Panc1 (cell line): ENCODE results near the gene SNX24. TPM values are rescaled to one million over a fixed set of nuclear protein-coding genes. Genes with fewer than 3 reads are reported as not detected.

Experiments used
- ATAC-seq: fragments of 200-7000 bp; cut with Tn5 transposase; 2 replicates; pipeline ENCODE4 v1.9.1; 2020; ENCODE audit warnings: mild to moderate bottlenecking, moderate library complexity
- BruUV-seq: library from RNA; stranded (reverse); fragments of 400-500 nt; replicated peaks from 2 replicates; lab custom pipeline; 2021; lab: Mats Ljungman, UMichigan
- CTCF ChIA-PET: fragments of 300-600 bp; sonication (Branson Sonifier 250); formaldehyde crosslinking; loops from one replicate; lab custom pipeline; 2022; ENCODE audit warnings: antibody characterized with exemption; lab: Charles Lee
- POLR2A ChIA-PET: fragments of 300-600 bp; sonication (Branson Sonifier 250); formaldehyde crosslinking; loops from one replicate; lab custom pipeline; 2022; ENCODE audit warnings: antibody characterized with exemption; lab: Charles Lee
- DNase-seq: peaks from one replicate; pipeline ENCODE4 v3.0.0-alpha.2; 2010; ENCODE audit warnings: low read depth, low spot score
- H3K27ac ChIP-seq: 2 replicates; pipeline ENCODE4 v1.5.1; 2011; ENCODE audit warnings: mild to moderate bottlenecking, low read length, inconsistent platforms
- H3K27me3 ChIP-seq: fragments of 200-500 bp; sonication (Bioruptor generic); 2 replicates; pipeline ENCODE4 v1.6.0; 2014; ENCODE audit warnings: low read length, inconsistent platforms; ENCODE audit not compliant: control insufficient read depth, insufficient read depth
- H3K36me3 ChIP-seq: fragments of 200-500 bp; sonication (Bioruptor generic); 2 replicates; pipeline ENCODE4 v1.5.1; 2014; ENCODE audit warnings: inconsistent platforms, mild to moderate bottlenecking, low read length, moderate library complexity; ENCODE audit not compliant: control insufficient read depth, insufficient read depth
- H3K4me1 ChIP-seq: 2 replicates; pipeline ENCODE4 v1.5.1; 2011; ENCODE audit warnings: inconsistent platforms, mild to moderate bottlenecking, low read length, moderate library complexity; ENCODE audit not compliant: control insufficient read depth, insufficient read depth
- H3K4me3 ChIP-seq, 2 experiments: 2 replicates each; pipeline ENCODE4 v1.5.1; 2011 to 2012; ENCODE audit warnings: low read depth in 2 of 2, low read length in 2 of 2, mild to moderate bottlenecking in 2 of 2, inconsistent platforms in 1 of 2, moderate library complexity in 1 of 2
- H3K9me3 ChIP-seq: fragments of 200-500 bp; sonication (Bioruptor generic); 2 replicates; pipeline ENCODE4 v1.5.1; 2014; ENCODE audit warnings: low read depth, mild to moderate bottlenecking, inconsistent platforms, low read length, moderate library complexity; ENCODE audit not compliant: control insufficient read depth, insufficient read depth
- POLR2AphosphoS5 ChIP-seq: IDR thresholded peaks from 2 replicates; pipeline ENCODE4 v1.6.1; 2012; ENCODE audit warnings: mild to moderate bottlenecking, low read depth, low read length, moderate library complexity
- SIN3A ChIP-seq: IDR thresholded peaks from 2 replicates; pipeline ENCODE4 v1.6.1; 2012; ENCODE audit warnings: low read depth, mild to moderate bottlenecking, low read length, moderate library complexity, borderline replicate concordance; ENCODE audit not compliant: insufficient read depth
- TCF7L2 ChIP-seq: IDR thresholded peaks from 2 replicates; pipeline ENCODE4 v1.6.1; 2011; ENCODE audit warnings: mild to moderate bottlenecking, low read depth, low read length, inconsistent platforms
- in situ Hi-C: cut with HindIII; loops from 2 replicates; pipeline ENCODE4 v1.10.0; 2016; ENCODE audit warnings: low sequenced_read_pairs, low pct_unique_long_range_greater_than_20kb
- intact Hi-C: fragments of 100-400 bp; cut with micrococcal nuclease; formaldehyde crosslinking; loops from one replicate; pipeline ENCODE4 v1.10.0; 2022; ENCODE audit not compliant: unreplicated experiment
- total RNA-seq: library from RNA; stranded (reverse); gene quantifications from one replicate; pipeline ENCODE4 v1.2.1, GENCODE V29; 2021; ENCODE audit not compliant: unreplicated experiment
- TF ChIP-seq, protein P1 (sequence below): fragments of 450-650 bp; IDR thresholded peaks from 2 replicates; pipeline ENCODE4 v1.5.1; 2017; ENCODE audit warnings: mild to moderate bottlenecking

SNX24 gene
- total RNA-seq, 1 experiment from 2014 or later = 32.8 TPM

DNA sequence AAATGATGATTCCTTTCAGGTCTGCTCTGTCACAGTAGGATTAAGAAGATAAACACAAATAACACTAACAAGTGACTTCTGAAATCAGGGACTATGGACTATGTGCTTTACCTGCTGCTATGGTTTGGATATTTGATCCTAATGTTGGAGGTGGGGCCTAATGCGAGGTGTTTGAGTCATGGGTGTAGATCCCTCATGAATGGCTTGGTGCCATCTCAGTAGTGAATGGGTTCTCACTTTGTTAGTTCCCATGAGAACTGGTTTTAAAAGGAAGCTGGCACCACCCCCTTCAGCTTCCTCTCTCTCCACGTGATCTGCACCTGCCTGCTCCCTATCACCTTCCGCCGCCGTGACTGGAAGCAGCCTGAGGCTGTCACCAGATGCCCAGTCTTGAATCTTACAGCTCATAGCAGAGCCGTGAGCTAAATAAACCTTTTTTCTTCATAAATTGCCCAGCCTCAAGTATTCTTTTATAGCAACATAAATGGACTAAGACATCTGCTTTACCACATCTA, 187.8 kb downstream of the SNX24 start:
- no peak overlapping the region for H3K4me3 ChIP-seq
- intact Hi-C loops (loop anchor here (10.0 kb wide), 1 partner anchor 312 kb away; no protein-coding TSS in a partner anchor), in situ Hi-C loops (no loop called here)
- TF ChIP-seq POLR2AphosphoS5 (no peak), TCF7L2 (no peak), SIN3A (no peak)
- TF ChIP-seq, protein P1, sequence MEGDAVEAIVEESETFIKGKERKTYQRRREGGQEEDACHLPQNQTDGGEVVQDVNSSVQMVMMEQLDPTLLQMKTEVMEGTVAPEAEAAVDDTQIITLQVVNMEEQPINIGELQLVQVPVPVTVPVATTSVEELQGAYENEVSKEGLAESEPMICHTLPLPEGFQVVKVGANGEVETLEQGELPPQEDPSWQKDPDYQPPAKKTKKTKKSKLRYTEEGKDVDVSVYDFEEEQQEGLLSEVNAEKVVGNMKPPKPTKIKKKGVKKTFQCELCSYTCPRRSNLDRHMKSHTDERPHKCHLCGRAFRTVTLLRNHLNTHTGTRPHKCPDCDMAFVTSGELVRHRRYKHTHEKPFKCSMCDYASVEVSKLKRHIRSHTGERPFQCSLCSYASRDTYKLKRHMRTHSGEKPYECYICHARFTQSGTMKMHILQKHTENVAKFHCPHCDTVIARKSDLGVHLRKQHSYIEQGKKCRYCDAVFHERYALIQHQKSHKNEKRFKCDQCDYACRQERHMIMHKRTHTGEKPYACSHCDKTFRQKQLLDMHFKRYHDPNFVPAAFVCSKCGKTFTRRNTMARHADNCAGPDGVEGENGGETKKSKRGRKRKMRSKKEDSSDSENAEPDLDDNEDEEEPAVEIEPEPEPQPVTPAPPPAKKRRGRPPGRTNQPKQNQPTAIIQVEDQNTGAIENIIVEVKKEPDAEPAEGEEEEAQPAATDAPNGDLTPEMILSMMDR = no peak
- no peaks in the 10 kb centered on the region for H3K27me3 ChIP-seq
- BruUV-seq = no TSS peak
- H3K9me3 ChIP-seq = no peaks in the 10 kb centered on the region
- H3K36me3 ChIP-seq = peaks cover 4% of the 10 kb centered on the region
- ChIA-PET POLR2A (interaction anchor here (0.6 kb wide), 1 partner anchor 351 kb away, joined by 3 read pairs; no protein-coding TSS in a partner anchor), CTCF (no interaction called here)
- no peak for DNase-seq
- H3K27ac ChIP-seq = no peak overlapping the region
- peaks cover 11% of the 10 kb centered on the region for H3K4me1 ChIP-seq
- no peak for ATAC-seq

DNA sequence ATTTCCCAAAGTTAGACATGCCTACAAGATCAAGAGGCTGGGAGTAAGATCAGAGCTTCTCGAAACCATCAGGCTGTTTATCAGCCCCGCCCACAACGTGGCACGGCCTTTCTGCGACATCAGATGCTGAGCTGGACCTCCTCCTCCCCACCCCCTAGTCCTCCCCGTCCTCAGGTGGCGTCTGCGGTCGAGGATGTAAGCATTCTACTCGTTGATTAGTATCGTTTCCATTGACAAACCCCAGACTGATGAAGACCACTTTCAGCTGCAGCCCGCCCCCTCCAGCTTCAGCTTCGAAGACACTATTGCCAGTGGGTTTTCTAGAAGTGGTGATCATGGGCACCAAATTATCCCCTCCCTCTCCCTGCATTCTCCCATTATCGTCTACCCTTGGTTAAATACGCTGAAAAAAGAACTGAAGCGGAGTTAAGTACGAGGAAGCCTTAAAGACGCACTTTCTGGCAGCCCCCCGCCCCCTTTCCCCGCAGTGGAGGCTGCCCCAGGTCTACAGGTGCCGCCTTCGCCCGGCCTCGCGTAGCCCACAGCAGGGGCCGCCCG, 190.0 kb downstream of the SNX24 start:
- peak; percentile 56 for ATAC-seq
- intact Hi-C loops (loop anchor here (10.0 kb wide), 1 partner anchor 309 kb away; no protein-coding TSS in a partner anchor), in situ Hi-C loops (no loop called here)
- CTCF ChIA-PET = interaction anchor here (0.6 kb wide), 1 partner anchor 382 kb away, joined by 14 read pairs; no protein-coding TSS in a partner anchor
- Histone ChIP-seq H3K27me3 (no peaks in the 10 kb centered on the region), H3K9me3 (no peaks in the 10 kb centered on the region), H3K4me1 (peaks cover 11% of the 10 kb centered on the region), H3K27ac (peak overlapping the region; percentile 95), H3K36me3 (no peaks in the 10 kb centered on the region; the same call in 1 of the 2 replicates), H3K4me3 (peak overlapping the region; percentile 80 to 81)
- peak; percentile 27 for DNase-seq
- POLR2A ChIA-PET = no interaction called here
- no TSS peak for BruUV-seq
- TF ChIP-seq POLR2AphosphoS5 = no peak
- TF ChIP-seq, protein P1 = 0 out of 2 replicates have a peak, but pooled peaks have one; percentile 14

DNA sequence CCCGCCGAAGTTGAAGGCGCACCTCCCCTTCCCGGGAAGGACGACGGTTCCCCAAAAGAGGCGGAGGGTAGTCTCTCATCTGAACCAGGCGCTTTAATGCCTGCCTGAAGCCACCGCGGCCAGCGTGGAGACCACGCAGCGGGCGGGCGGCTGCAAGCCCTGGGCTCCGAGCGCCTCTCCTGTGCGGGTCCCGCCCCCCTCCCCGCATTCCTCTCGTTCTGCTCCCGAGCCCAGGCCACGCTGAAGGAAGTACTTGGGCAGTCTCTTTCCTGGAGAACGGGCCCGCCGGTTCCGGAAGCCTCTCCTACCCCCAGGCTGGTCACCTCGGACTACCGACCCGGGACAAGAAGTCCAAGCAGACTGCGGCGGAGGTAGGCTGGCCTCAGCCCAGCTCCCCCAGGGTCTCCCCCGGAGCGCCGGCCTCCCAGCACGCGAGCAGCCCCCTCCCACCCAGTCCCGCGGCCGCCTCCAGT, 190.5 kb downstream of the SNX24 start:
- ATAC-seq (peak; percentile 73), DNase-seq (no peak)
- ChIA-PET POLR2A (no interaction called here), CTCF (interaction anchor here (0.7 kb wide), 1 partner anchor 90 kb away, joined by 3 read pairs; no protein-coding TSS in a partner anchor)
- Histone ChIP-seq H3K4me3 (peak overlapping the region; percentile 80 to 81), H3K4me1 (peaks cover 11% of the 10 kb centered on the region), H3K27me3 (no peaks in the 10 kb centered on the region), H3K27ac (peak overlapping the region; percentile 95), H3K36me3 (no peaks in the 10 kb centered on the region; the same call in 1 of the 2 replicates), H3K9me3 (no peaks in the 10 kb centered on the region)
- no TSS peak for BruUV-seq
- TF ChIP-seq SIN3A = no peak
- TF ChIP-seq, protein P1 = peak; percentile 0; the same call in 1 of the 2 replicates
- in situ Hi-C loops = no loop called here
- intact Hi-C loops = loop anchor here (2.0 to 10.0 kb wide), 2 partner anchors 55 to 309 kb away; no protein-coding TSS in a partner anchor
